ENCODE results near the gene CLDN34. TPM values are rescaled to one million over a fixed set of nuclear protein-coding genes. Genes with fewer than 3 reads are reported as not detected.
A peak's percentile ranks its signal among the peaks of the same experiment; 100 is the strongest.

Gene CLDN34
- total RNA-seq, 2 experiments from 2014 or later, result not detected

- H3K27ac Mint-ChIP-seq, result no peak overlapping the region
These were observed 16.3 kb downstream of the CLDN34 start for GRCh38 chrX:9983441-9983840.

GRCh38 chrX:9983846-9984245 is 16.7 kb downstream of the CLDN34 start:
- intact Hi-C loops (cut with DNase I, micrococcal nuclease), result no loop called here
- ATAC-seq, result no peak

More at GRCh38 chrX:9983441-9983840, 16.3 kb downstream of the CLDN34 start:
- Mint-ChIP-seq H3K27me3 (no peaks in the 10 kb centered on the region), H3K9me3 (ENCODE audit: low read depth) (no peaks in the 10 kb centered on the region), H3K36me3 (ENCODE audit: low read depth) (no peaks in the 10 kb centered on the region), H3K4me3 (no peak overlapping the region), H3K4me1 (no peaks in the 10 kb centered on the region)
- intact Hi-C loops (cut with DNase I, micrococcal nuclease), result no loop called here
- POLR2A ChIA-PET, result no interaction called here
- DNase-seq, result no peak
- no peak for ATAC-seq
- CTCF ChIA-PET, result interaction anchor here (0.7 to 1.7 kb wide), 2 partner anchors 137 to 1162 kb away, joined by 4 to 11 read pairs; no protein-coding TSS in a partner anchor

GRCh38 chrX:9988762-9989161 is 21.6 kb downstream of the CLDN34 start:
- Mint-ChIP-seq H3K36me3 (ENCODE audit: low read depth) (no peaks in the 10 kb centered on the region), H3K4me1 (no peaks in the 10 kb centered on the region), H3K9me3 (ENCODE audit: low read depth) (no peaks in the 10 kb centered on the region), H3K27ac (no peak overlapping the region), H3K27me3 (no peaks in the 10 kb centered on the region), H3K4me3 (no peak overlapping the region)
- intact Hi-C loops (cut with DNase I, micrococcal nuclease), result no loop called here
- ATAC-seq, result no peak
- DNase-seq, result no peak
- ChIA-PET POLR2A (interaction anchor here (0.6 to 0.7 kb wide), 2 partner anchors 20 to 755 kb away, joined by 4 to 6 read pairs; no protein-coding TSS in a partner anchor), CTCF (interaction anchor here (0.7 to 1.9 kb wide), 3 partner anchors 26 to 131 kb away, joined by 3 to 12 read pairs (median 9); no protein-coding TSS in a partner anchor)

More at GRCh38 chrX:9983846-9984245, 16.7 kb downstream of the CLDN34 start:
- Mint-ChIP-seq H3K36me3 (ENCODE audit: low read depth) (no peaks in the 10 kb centered on the region), H3K27me3 (no peaks in the 10 kb centered on the region), H3K27ac (no peak overlapping the region), H3K9me3 (ENCODE audit: low read depth) (no peaks in the 10 kb centered on the region), H3K4me3 (no peak overlapping the region), H3K4me1 (no peaks in the 10 kb centered on the region)
- ChIA-PET POLR2A (no interaction called here), CTCF (interaction anchor here (1.7 kb wide), 1 partner anchor 137 kb away, joined by 11 read pairs; no protein-coding TSS in a partner anchor)
- no peak for DNase-seq

- DNase-seq, result no peak
- Mint-ChIP-seq H3K27me3 (no peaks in the 10 kb centered on the region), H3K4me3 (no peak overlapping the region), H3K9me3 (ENCODE audit: low read depth) (no peaks in the 10 kb centered on the region), H3K36me3 (ENCODE audit: low read depth) (no peaks in the 10 kb centered on the region), H3K27ac (no peak overlapping the region), H3K4me1 (peaks cover 7% of the 10 kb centered on the region)
- ATAC-seq, result no peak
- intact Hi-C loops (cut with DNase I, micrococcal nuclease), result no loop called here
- CTCF ChIA-PET, result interaction anchor here (0.5 to 1.2 kb wide), 3 partner anchors 117 to 451 kb away, joined by 3 to 4 read pairs (median 3); no protein-coding TSS in a partner anchor
- POLR2A ChIA-PET, result no interaction called here
These were observed 24.9 kb downstream of the CLDN34 start for GRCh38 chrX:9992061-9992460.

GRCh38 chrX:9992724-9993123 is 25.6 kb downstream of the CLDN34 start:
- Mint-ChIP-seq H3K36me3 (ENCODE audit: low read depth) (no peaks in the 10 kb centered on the region), H3K4me1 (peaks cover 13% of the 10 kb centered on the region), H3K27me3 (no peaks in the 10 kb centered on the region), H3K4me3 (no peak overlapping the region), H3K9me3 (ENCODE audit: low read depth) (no peaks in the 10 kb centered on the region), H3K27ac (no peak overlapping the region)
- intact Hi-C loops (cut with DNase I, micrococcal nuclease), result no loop called here
- DNase-seq (no peak), ATAC-seq (no peak)
- POLR2A ChIA-PET, result no interaction called here
- CTCF ChIA-PET, result interaction anchor here (0.8 kb wide), 1 partner anchor 127 kb away, joined by 3 read pairs; no protein-coding TSS in a partner anchor

- no peaks in the 10 kb centered on the region for H3K36me3 Mint-ChIP-seq (ENCODE audit: low read depth)
These were observed 28.7 kb downstream of the CLDN34 start for GRCh38 chrX:9995855-9996339.

GRCh38 chrX:9997041-9997440 is 29.9 kb downstream of the CLDN34 start:
- peaks cover 21% of the 10 kb centered on the region for H3K4me1 Mint-ChIP-seq
- H3K4me3 Mint-ChIP-seq, result no peak overlapping the region
- no peak overlapping the region for H3K27ac Mint-ChIP-seq
- DNase-seq (no peak), ATAC-seq (no peak)
- H3K27me3 Mint-ChIP-seq, result no peaks in the 10 kb centered on the region
- H3K9me3 Mint-ChIP-seq (ENCODE audit: low read depth), result no peaks in the 10 kb centered on the region
- ChIA-PET POLR2A (interaction anchor here (1.2 kb wide), 1 partner anchor 88 kb away, joined by 3 read pairs; no protein-coding TSS in a partner anchor), CTCF (interaction anchor here (0.6 to 6.3 kb wide), 10 partner anchors 15 to 148 kb away, joined by 3 to 100 read pairs (median 4); no protein-coding TSS in a partner anchor)
- intact Hi-C loops (cut with DNase I, micrococcal nuclease), result loop anchor here (1.0 to 5.0 kb wide), 5 partner anchors 17 to 1180 kb away; no protein-coding TSS in a partner anchor
- no peaks in the 10 kb centered on the region for H3K36me3 Mint-ChIP-seq (ENCODE audit: low read depth)

More at GRCh38 chrX:9995855-9996339, 28.7 kb downstream of the CLDN34 start:
- DNase-seq, result peak; percentile 82
- Mint-ChIP-seq H3K4me1 (peaks cover 21% of the 10 kb centered on the region), H3K4me3 (no peak overlapping the region), H3K27ac (no peak overlapping the region), H3K27me3 (no peaks in the 10 kb centered on the region), H3K9me3 (ENCODE audit: low read depth) (no peaks in the 10 kb centered on the region)
- CTCF ChIA-PET, result interaction anchor here (0.6 to 6.3 kb wide), 5 partner anchors 21 to 149 kb away, joined by 3 to 100 read pairs (median 3); no protein-coding TSS in a partner anchor
- ATAC-seq, result peak; percentile 45
- intact Hi-C loops (cut with DNase I, micrococcal nuclease), result loop anchor here (1.0 to 5.0 kb wide), 5 partner anchors 111 to 1179 kb away; no protein-coding TSS in a partner anchor
- POLR2A ChIA-PET, result no interaction called here

- Mint-ChIP-seq H3K27ac (peak overlapping the region; percentile 58), H3K36me3 (ENCODE audit: low read depth) (no peaks in the 10 kb centered on the region), H3K27me3 (no peaks in the 10 kb centered on the region), H3K9me3 (ENCODE audit: low read depth) (no peaks in the 10 kb centered on the region), H3K4me1 (peaks cover 21% of the 10 kb centered on the region), H3K4me3 (no peak overlapping the region)
- DNase-seq (peak; percentile 83), ATAC-seq (peak; percentile 97)
- intact Hi-C loops (cut with DNase I, micrococcal nuclease), result loop anchor here (1.0 to 5.0 kb wide), 5 partner anchors 17 to 1180 kb away; no protein-coding TSS in a partner anchor
- ChIA-PET CTCF (interaction anchor here (0.9 to 6.3 kb wide), 7 partner anchors 14 to 120 kb away, joined by 3 to 100 read pairs (median 5); no protein-coding TSS in a partner anchor), POLR2A (interaction anchor here (1.2 kb wide), 1 partner anchor 88 kb away, joined by 3 read pairs; no protein-coding TSS in a partner anchor)
These were observed 30.4 kb downstream of the CLDN34 start for GRCh38 chrX:9997524-9997923.

- intact Hi-C loops (cut with DNase I, micrococcal nuclease), result no loop called here
- Mint-ChIP-seq H3K4me3 (no peak overlapping the region), H3K4me1 (peaks cover 25% of the 10 kb centered on the region), H3K9me3 (ENCODE audit: low read depth) (no peaks in the 10 kb centered on the region), H3K27me3 (no peaks in the 10 kb centered on the region), H3K27ac (no peak overlapping the region), H3K36me3 (ENCODE audit: low read depth) (no peaks in the 10 kb centered on the region)
- DNase-seq (no peak), ATAC-seq (no peak)
- ChIA-PET CTCF (interaction anchor here (0.7 kb wide), 2 partner anchors 15 to 127 kb away, joined by 3 to 4 read pairs; no protein-coding TSS in a partner anchor), POLR2A (no interaction called here)
These were observed 34.3 kb downstream of the CLDN34 start for GRCh38 chrX:10001496-10001895.

GRCh38 chrX:10004832-10005475 is 37.8 kb downstream of the CLDN34 start:
- Mint-ChIP-seq H3K4me3 (no peak overlapping the region), H3K27ac (no peak overlapping the region), H3K4me1 (peaks cover 8% of the 10 kb centered on the region), H3K27me3 (no peaks in the 10 kb centered on the region), H3K9me3 (ENCODE audit: low read depth) (no peaks in the 10 kb centered on the region), H3K36me3 (ENCODE audit: low read depth) (no peaks in the 10 kb centered on the region)
- POLR2A ChIA-PET, result no interaction called here
- no peak for DNase-seq
- intact Hi-C loops (cut with DNase I, micrococcal nuclease), result no loop called here
- no peak for ATAC-seq
- CTCF ChIA-PET, result interaction anchor here (1.3 kb wide), 1 partner anchor 105 kb away, joined by 4 read pairs; no protein-coding TSS in a partner anchor

GRCh38 chrX:10006086-10006485 is 38.9 kb downstream of the CLDN34 start:
- H3K27me3 Mint-ChIP-seq, result no peaks in the 10 kb centered on the region

More at GRCh38 chrX:10006086-10006485, 38.9 kb downstream of the CLDN34 start:
- no peaks in the 10 kb centered on the region for H3K9me3 Mint-ChIP-seq (ENCODE audit: low read depth)
- CTCF ChIA-PET, result no interaction called here
- no peak overlapping the region for H3K27ac Mint-ChIP-seq
- DNase-seq (no peak), ATAC-seq (no peak)
- intact Hi-C loops (cut with DNase I, micrococcal nuclease), result no loop called here
- POLR2A ChIA-PET, result no interaction called here
- H3K4me1 Mint-ChIP-seq, result peaks cover 15% of the 10 kb centered on the region
- H3K4me3 Mint-ChIP-seq, result no peak overlapping the region
- H3K36me3 Mint-ChIP-seq (ENCODE audit: low read depth), result no peaks in the 10 kb centered on the region
